GM23248 (cell line): Measurements from ENCODE around the gene ANKRD13B. TPM values are rescaled to one million over a fixed set of nuclear protein-coding genes. Genes with fewer than 3 reads are reported as not detected.
A peak's percentile ranks its signal among the peaks of the same experiment; 100 is the strongest.

Experiments
- DNase-seq: peaks from one replicate; pipeline ENCODE4 v3.0.0-alpha.2; 2015
- H2AFZ ChIP-seq: fragments of 200-600 bp; sonication (generic); 2 replicates; pipeline ENCODE4 v1.6.1; 2016; ENCODE audit warnings: antibody characterized with exemption
- H3F3A ChIP-seq: fragments of 200-600 bp; sonication (generic); 2 replicates; pipeline ENCODE4 v1.6.1; 2016; ENCODE audit warnings: mild to moderate bottlenecking, antibody characterized with exemption, mixed run types; ENCODE audit not compliant: insufficient read depth
- H3K27ac ChIP-seq: fragments of 200-600 bp; sonication (generic); 2 replicates; pipeline ENCODE4 v1.5.1; 2016; ENCODE audit warnings: mild to moderate bottlenecking
- H3K27me3 ChIP-seq: fragments of 200-600 bp; sonication (generic); replicated peaks from 2 replicates; pipeline ENCODE4 v1.6.1; 2016; ENCODE audit warnings: mild to moderate bottlenecking; ENCODE audit not compliant: insufficient read depth
- H3K36me3 ChIP-seq: fragments of 200-600 bp; sonication (generic); 2 replicates; pipeline ENCODE4 v1.6.1; 2016; ENCODE audit warnings: low read depth, mild to moderate bottlenecking
- H3K4me1 ChIP-seq: fragments of 200-600 bp; sonication (generic); 2 replicates; pipeline ENCODE4 v1.6.1; 2016; ENCODE audit warnings: mild to moderate bottlenecking; ENCODE audit not compliant: insufficient read depth
- H3K4me2 ChIP-seq: fragments of 200-600 bp; sonication (generic); one replicate; pipeline ENCODE4 v1.6.1; 2016; ENCODE audit warnings: mild to moderate bottlenecking; ENCODE audit not compliant: unreplicated experiment
- H3K4me3 ChIP-seq: fragments of 200-600 bp; sonication (generic); 2 replicates; pipeline ENCODE4 v1.5.1; 2016; ENCODE audit warnings: mild to moderate bottlenecking
- H3K79me2 ChIP-seq: fragments of 200-600 bp; sonication (generic); 2 replicates; pipeline ENCODE4 v1.6.1; 2016; ENCODE audit warnings: mild to moderate bottlenecking; ENCODE audit not compliant: insufficient read depth
- H3K9ac ChIP-seq: fragments of 200-600 bp; sonication (generic); 2 replicates; pipeline ENCODE4 v1.6.1; 2016; ENCODE audit warnings: mild to moderate bottlenecking
- H3K9me2 ChIP-seq: fragments of 200-600 bp; sonication (generic); 2 replicates; pipeline ENCODE4 v1.6.1; 2016; ENCODE audit warnings: mixed run types, mild to moderate bottlenecking, moderate library complexity; ENCODE audit not compliant: insufficient read depth
- H3K9me3 ChIP-seq: fragments of 200-600 bp; sonication (generic); one replicate; pipeline ENCODE4 v1.6.1; 2017; ENCODE audit warnings: low read depth
- H4K20me1 ChIP-seq: fragments of 200-600 bp; sonication (generic); 2 replicates; pipeline ENCODE4 v1.6.0; 2016; ENCODE audit not compliant: insufficient read depth
- EZH2 ChIP-seq: fragments of 200-600 bp; sonication (generic); IDR thresholded peaks from 2 replicates; pipeline ENCODE4 v1.6.1; 2018; ENCODE audit warnings: antibody characterized with exemption, mild to moderate bottlenecking; ENCODE audit not compliant: insufficient read depth, poor library complexity, severe bottlenecking
- EZH2phosphoT487 ChIP-seq: fragments of 200-600 bp; sonication (generic); IDR thresholded peaks from 2 replicates; pipeline ENCODE4 v1.6.1; 2018; ENCODE audit warnings: antibody characterized with exemption, moderate library complexity, mild to moderate bottlenecking, low read depth; ENCODE audit not compliant: insufficient read depth
- WGBS, 2 experiments: methylation state at CpG; one replicate each; pipeline ENCODE4 v1.1.6; 2015 to 2017; ENCODE audit warnings: low lambda C conversion rate in 2 of 2, low coverage in 1 of 2; ENCODE audit errors: missing lambda C conversion rate in 2 of 2; 5-methylcytosine and 5-hydroxymethylcytosine counted together
- in situ Hi-C: fragments of 300-500 bp; cut with MboI; formaldehyde crosslinking; loops from 2 replicates; pipeline ENCODE4 v1.15.0; 2020
- polyA plus RNA-seq: library from polyadenylated mRNA; unstranded; fragments of >200 nt; fragmentation: Nextera tagmentation; extraction: Ambion mirVana; gene quantifications from 2 replicates; pipeline ENCODE4 v1.2.1, GENCODE V29; 2016
- total RNA-seq: library from RNA; depleted of rRNA; stranded (reverse); fragments of >200 nt; shearing (Covaris generic); gene quantifications from 2 replicates; pipeline ENCODE4 v1.2.3, GENCODE V29; 2014

Gene ANKRD13B
- total and polyA plus RNA-seq, 2 experiments from 2014 or later = 1.7 to 9.4 TPM

DNA sequence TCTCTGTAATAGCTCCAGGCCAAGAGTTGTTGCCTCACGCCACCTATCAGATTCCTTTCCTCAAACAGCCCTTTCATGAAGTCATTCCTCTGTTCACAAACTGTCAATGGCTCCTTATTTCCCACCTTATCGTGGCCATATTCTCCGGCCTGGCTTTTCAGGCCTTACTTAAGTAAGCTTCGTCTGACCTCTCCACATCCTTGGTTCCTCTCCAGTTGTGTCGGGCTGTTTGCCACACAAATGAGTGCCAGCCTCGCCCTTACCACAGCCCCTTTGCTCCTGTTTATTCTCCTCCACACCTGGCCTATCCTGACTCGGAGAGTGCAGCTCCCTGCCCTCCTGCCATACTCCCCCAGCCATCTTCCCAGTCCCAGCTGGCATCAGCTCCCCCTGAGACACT is 22.4 kb upstream of the ANKRD13B start:
- no peaks in the 10 kb centered on the region for H3K79me2 ChIP-seq
- no peaks in the 10 kb centered on the region for H3K27me3 ChIP-seq
- no peak for TF ChIP-seq EZH2phosphoT487
- no peak for TF ChIP-seq EZH2
- no peaks in the 10 kb centered on the region for H3K9me2 ChIP-seq
- no peak overlapping the region for H3K4me2 ChIP-seq
- H4K20me1 ChIP-seq = no peaks in the 10 kb centered on the region
- peaks cover 8% of the 10 kb centered on the region; the same call in 1 of the 2 replicates for H3K4me1 ChIP-seq
- 86 to 87% methylated on average over 7 of the region's 7 CpGs for WGBS, 2 experiments
- no peaks in the 10 kb centered on the region; the same call in 1 of the 2 replicates for H3K36me3 ChIP-seq
- no peak overlapping the region for H3K27ac ChIP-seq
- H2AFZ ChIP-seq = no peak overlapping the region
- H3K4me3 ChIP-seq = no peak overlapping the region
- DNase-seq = no peak
- in situ Hi-C loops = loop anchor here (25.0 kb wide), 1 partner anchor 108 kb away; no protein-coding TSS in a partner anchor
- H3K9me3 ChIP-seq = no peaks in the 10 kb centered on the region
- no peak overlapping the region for H3K9ac ChIP-seq
- peaks cover 5% of the 10 kb centered on the region; the same call in 1 of the 2 replicates for H3F3A ChIP-seq

DNA sequence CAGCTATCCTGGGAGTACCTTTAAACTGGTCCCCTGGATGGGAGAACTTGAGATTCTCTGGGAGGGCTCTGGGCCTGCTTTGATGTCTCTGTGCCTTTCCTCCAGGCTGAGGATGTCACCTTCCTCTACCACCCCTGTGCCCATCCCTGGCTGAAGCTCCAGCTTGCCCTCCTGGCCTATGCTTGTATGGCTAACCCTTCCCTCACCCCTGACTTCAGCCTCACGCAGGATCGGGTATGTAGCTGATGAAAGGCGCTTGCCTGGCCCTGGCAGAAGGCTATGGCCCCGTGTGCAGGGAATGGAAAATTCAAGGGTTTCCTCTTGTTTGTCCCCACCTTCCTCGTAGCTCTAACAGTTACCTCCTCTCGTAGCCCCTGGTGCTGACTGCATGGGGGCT is 21.4 kb upstream of the ANKRD13B start:
- Histone ChIP-seq H3K4me3 (no peak overlapping the region), H3K27ac (no peak overlapping the region), H3F3A (peaks cover 5% of the 10 kb centered on the region; the same call in 1 of the 2 replicates), H3K36me3 (peaks cover 5% of the 10 kb centered on the region; the same call in 1 of the 2 replicates), H3K9me2 (no peaks in the 10 kb centered on the region), H3K9ac (no peak overlapping the region), H3K4me2 (no peak overlapping the region), H3K79me2 (no peaks in the 10 kb centered on the region), H3K9me3 (no peaks in the 10 kb centered on the region), H2AFZ (no peak overlapping the region), H4K20me1 (no peaks in the 10 kb centered on the region), H3K4me1 (peaks cover 8% of the 10 kb centered on the region; the same call in 1 of the 2 replicates), H3K27me3 (no peaks in the 10 kb centered on the region)
- no peak for DNase-seq
- in situ Hi-C loops = loop anchor here (25.0 kb wide), 1 partner anchor 109 kb away; no protein-coding TSS in a partner anchor
- WGBS, 2 experiments = 94 to 95% methylated on average over 6 of the region's 6 CpGs
- TF ChIP-seq EZH2 (no peak), EZH2phosphoT487 (no peak)

DNA sequence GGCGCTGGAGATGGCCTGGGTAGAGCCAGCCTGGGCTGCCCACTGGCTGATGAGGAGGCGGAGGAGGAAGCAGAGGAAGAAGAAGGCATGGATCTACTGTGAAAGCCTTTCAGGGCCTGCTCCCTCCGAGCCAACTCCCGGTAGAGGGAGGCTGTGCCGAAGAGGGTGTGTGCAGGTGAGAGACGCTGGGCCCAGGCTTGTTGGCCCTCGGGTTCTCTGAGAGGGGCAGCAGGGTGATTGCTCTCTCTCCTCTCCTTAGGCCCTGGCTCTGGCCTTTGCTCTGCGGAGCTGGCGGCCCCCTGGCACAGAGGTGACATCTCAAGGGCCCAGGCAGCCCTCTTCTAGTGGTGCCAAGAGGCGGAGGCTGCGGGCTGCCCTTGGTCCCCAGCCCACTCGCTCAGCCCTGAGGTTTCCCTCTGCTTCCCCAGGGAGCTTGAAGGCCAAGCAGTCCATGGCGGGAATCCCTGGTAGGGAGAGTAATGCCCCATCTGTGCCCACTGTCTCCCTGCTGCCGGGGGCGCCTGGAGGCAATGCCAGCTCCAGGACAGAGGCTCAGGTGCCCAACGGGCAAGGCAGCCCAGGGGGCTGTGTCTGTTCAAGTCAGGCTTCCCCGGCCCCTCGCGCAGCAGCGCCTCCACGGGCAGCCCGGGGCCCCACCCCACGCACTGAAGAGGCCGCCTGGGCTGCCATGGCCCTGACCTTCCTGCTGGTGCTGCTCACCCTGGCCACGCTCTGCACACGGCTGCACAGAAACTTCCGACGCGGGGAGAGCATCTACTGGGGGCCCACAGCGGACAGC is 20.9 kb upstream of the ANKRD13B start:
- Histone ChIP-seq H3K4me1 (peaks cover 8% of the 10 kb centered on the region; the same call in 1 of the 2 replicates), H4K20me1 (no peaks in the 10 kb centered on the region), H3K9me2 (no peaks in the 10 kb centered on the region), H3K4me3 (peak overlapping the region; percentile 33), H3K4me2 (no peak overlapping the region), H3K9me3 (no peaks in the 10 kb centered on the region), H3K27me3 (no peaks in the 10 kb centered on the region), H3K27ac (no peak overlapping the region), H2AFZ (peak overlapping the region; percentile 17; the same call in 1 of the 2 replicates), H3K9ac (peak overlapping the region; percentile 51), H3K79me2 (no peaks in the 10 kb centered on the region), H3K36me3 (peaks cover 5% of the 10 kb centered on the region; the same call in 1 of the 2 replicates), H3F3A (peaks cover 5% of the 10 kb centered on the region; the same call in 1 of the 2 replicates)
- no peak for TF ChIP-seq EZH2phosphoT487
- no peak for TF ChIP-seq EZH2
- 51 to 69% methylated on average over 24 to 29 of the region's 30 CpGs for WGBS, 2 experiments
- in situ Hi-C loops = loop anchor here (25.0 kb wide), 1 partner anchor 110 kb away; no protein-coding TSS in a partner anchor
- peak; percentile 56 for DNase-seq

DNA sequence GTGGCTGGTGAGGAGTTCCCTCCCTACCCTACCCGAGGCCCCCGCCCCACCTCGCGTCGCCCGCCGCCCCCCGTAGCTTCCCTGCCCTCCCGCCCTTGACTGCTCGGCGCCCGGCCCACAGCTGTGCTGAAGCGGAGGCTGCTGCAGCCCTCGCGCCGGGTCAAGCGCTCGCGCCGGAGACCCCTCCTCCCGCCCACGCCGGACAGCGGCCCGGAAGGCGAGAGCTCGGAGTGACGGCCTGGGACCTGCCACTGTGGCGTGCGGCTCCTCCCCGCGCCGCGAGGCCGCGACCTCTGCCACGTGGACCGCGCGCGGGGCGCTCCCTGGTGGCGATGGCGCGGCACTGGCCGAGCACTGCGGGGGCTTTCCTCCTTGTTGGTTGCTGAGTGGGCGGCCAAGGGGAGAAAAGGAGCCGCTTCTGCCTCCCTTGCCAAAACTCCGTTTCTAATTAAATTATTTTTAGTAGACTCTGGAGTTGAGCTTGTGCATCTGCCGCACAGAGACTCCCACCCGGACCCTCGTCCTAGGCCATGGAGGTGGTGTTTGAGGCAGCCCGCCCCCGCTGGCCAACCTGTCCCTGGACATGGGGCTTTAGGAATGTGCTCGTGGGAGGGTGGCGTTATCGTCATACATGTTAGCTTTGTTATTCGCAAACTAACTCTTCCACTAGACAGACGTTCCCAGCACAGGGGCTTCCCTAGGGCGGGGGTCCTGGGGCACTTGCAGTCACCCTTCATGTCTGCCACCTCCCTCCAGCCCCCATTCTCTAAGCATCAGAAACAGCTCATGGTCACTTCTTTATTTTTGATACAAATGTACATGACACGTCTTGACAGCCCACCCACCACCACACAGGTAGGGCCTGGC is 20.0 kb upstream of the ANKRD13B start:
- no peaks in the 10 kb centered on the region for H4K20me1 ChIP-seq
- in situ Hi-C loops = loop anchor here (25.0 kb wide), 1 partner anchor 111 kb away; no protein-coding TSS in a partner anchor
- 18% methylated on average over 43 to 44 of the region's 62 CpGs for WGBS, 2 experiments
- H3F3A ChIP-seq = peaks cover 5% of the 10 kb centered on the region; the same call in 1 of the 2 replicates
- peak overlapping the region; percentile 1; the same call in 1 of the 2 replicates for H3K27ac ChIP-seq
- peak overlapping the region; percentile 17; the same call in 1 of the 2 replicates for H2AFZ ChIP-seq
- H3K9me3 ChIP-seq = no peaks in the 10 kb centered on the region
- peaks cover 12% of the 10 kb centered on the region; the same call in 1 of the 2 replicates for H3K4me1 ChIP-seq
- peak overlapping the region; percentile 45 for H3K4me2 ChIP-seq
- no peaks in the 10 kb centered on the region for H3K9me2 ChIP-seq
- H3K9ac ChIP-seq = peak overlapping the region; percentile 51
- no peaks in the 10 kb centered on the region for H3K79me2 ChIP-seq
- H3K4me3 ChIP-seq = peak overlapping the region; percentile 33
- DNase-seq = peak; percentile 85
- TF ChIP-seq EZH2phosphoT487 = no peak
- TF ChIP-seq EZH2 = no peak
- H3K27me3 ChIP-seq = no peaks in the 10 kb centered on the region
- peaks cover 5% of the 10 kb centered on the region; the same call in 1 of the 2 replicates for H3K36me3 ChIP-seq
